Measurements from ENCODE around the gene SMARCC1.

Gene SMARCC1

GRCh38 chr3:47622671-47623461 is 158.8 kb downstream of the SMARCC1 start:
- no peak for FAIRE-seq

- no peak for FAIRE-seq
Observed at GRCh38 chr3:47617086-47618010, 164.3 kb downstream of the SMARCC1 start.

GRCh38 chr3:47614788-47615187 is 166.9 kb downstream of the SMARCC1 start:
- no peak for FAIRE-seq

GRCh38 chr3:47613722-47614121 is 168.0 kb downstream of the SMARCC1 start:
- no peak for FAIRE-seq

GRCh38 chr3:47612879-47613278 is 168.8 kb downstream of the SMARCC1 start:
- FAIRE-seq, result no peak

GRCh38 chr3:47612178-47612577 is 169.5 kb downstream of the SMARCC1 start:
- no peak for FAIRE-seq

- no peak for FAIRE-seq
Observed at GRCh38 chr3:47611576-47611975, 170.1 kb downstream of the SMARCC1 start.

GRCh38 chr3:47610583-47610982 is 171.1 kb downstream of the SMARCC1 start:
- no peak for FAIRE-seq

GRCh38 chr3:47607335-47607734 is 174.4 kb downstream of the SMARCC1 start:
- no peak for FAIRE-seq

- FAIRE-seq, result no peak
Observed at GRCh38 chr3:47606165-47606564, 175.5 kb downstream of the SMARCC1 start.

- no peak for FAIRE-seq
Observed at GRCh38 chr3:47605652-47606051, 176.0 kb downstream of the SMARCC1 start.

GRCh38 chr3:47604145-47604544 is 177.5 kb downstream of the SMARCC1 start:
- no peak for FAIRE-seq

- FAIRE-seq, result no peak
Observed at GRCh38 chr3:47603332-47603731, 178.4 kb downstream of the SMARCC1 start.

- no peak for FAIRE-seq
Observed at GRCh38 chr3:47601281-47601680, 180.4 kb downstream of the SMARCC1 start.

GRCh38 chr3:47594792-47595191 is 186.9 kb downstream of the SMARCC1 start:
- no peak for FAIRE-seq

- FAIRE-seq, result no peak
Observed at GRCh38 chr3:47592066-47592795, 189.5 kb downstream of the SMARCC1 start.

GRCh38 chr3:47590216-47590615 is 191.5 kb downstream of the SMARCC1 start:
- FAIRE-seq, result no peak

GRCh38 chr3:47588587-47588986 is 193.1 kb downstream of the SMARCC1 start:
- FAIRE-seq, result no peak

GRCh38 chr3:47588053-47588452 is 193.6 kb downstream of the SMARCC1 start:
- no peak for FAIRE-seq

- FAIRE-seq, result no peak
Observed at GRCh38 chr3:47586746-47587145, 194.9 kb downstream of the SMARCC1 start.

- no peak for FAIRE-seq
Observed at GRCh38 chr3:47583320-47584075, 198.2 kb downstream of the SMARCC1 start.

GRCh38 chr3:47581835-47582234 is 199.9 kb downstream of the SMARCC1 start:
- FAIRE-seq, result no peak
